ENCODE results near the gene TMC8.
A peak's percentile ranks its signal among the peaks of the same experiment; 100 is the strongest.

Gene TMC8

DNA sequence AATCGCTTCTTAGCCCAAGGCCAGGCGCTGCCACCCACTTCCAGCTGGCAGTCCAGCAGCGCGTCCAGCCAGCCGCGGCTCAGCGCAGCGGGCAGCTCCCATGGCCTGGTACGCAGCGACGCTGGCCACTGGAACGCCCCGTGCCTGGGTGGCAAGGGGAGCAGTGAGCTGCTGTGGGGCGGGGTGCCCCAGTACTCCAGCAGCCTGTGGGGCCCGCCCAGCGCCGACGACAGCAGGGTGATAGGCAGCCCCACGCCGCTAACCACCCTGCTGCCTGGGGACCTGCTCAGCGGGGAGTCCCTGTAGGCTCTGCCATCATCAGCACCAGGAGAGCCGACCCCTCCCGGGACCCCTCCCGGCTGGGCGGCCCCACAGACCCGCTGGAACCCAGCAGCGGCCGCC is 26.0 kb upstream of the TMC8 start:
- TF ChIP-seq, protein P1, sequence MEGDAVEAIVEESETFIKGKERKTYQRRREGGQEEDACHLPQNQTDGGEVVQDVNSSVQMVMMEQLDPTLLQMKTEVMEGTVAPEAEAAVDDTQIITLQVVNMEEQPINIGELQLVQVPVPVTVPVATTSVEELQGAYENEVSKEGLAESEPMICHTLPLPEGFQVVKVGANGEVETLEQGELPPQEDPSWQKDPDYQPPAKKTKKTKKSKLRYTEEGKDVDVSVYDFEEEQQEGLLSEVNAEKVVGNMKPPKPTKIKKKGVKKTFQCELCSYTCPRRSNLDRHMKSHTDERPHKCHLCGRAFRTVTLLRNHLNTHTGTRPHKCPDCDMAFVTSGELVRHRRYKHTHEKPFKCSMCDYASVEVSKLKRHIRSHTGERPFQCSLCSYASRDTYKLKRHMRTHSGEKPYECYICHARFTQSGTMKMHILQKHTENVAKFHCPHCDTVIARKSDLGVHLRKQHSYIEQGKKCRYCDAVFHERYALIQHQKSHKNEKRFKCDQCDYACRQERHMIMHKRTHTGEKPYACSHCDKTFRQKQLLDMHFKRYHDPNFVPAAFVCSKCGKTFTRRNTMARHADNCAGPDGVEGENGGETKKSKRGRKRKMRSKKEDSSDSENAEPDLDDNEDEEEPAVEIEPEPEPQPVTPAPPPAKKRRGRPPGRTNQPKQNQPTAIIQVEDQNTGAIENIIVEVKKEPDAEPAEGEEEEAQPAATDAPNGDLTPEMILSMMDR (IDR thresholded peaks at IDR 0.05; ENCODE audit: control insufficient read depth, extremely low read depth, insufficient read depth): no peak
- DNase-seq (ENCODE audit: low read depth): no peak
- H3K4me3 ChIP-seq (ENCODE audit: low read depth, low read length): no peak overlapping the region; the same call in 1 of the 2 replicates

GRCh38 chr17:78105101-78105500 is 25.5 kb upstream of the TMC8 start:
- DNase-seq (ENCODE audit: low read depth): no peak
- peak overlapping the region; percentile 23 for H3K4me3 ChIP-seq (ENCODE audit: low read depth, low read length)
- TF ChIP-seq, protein P1 (IDR thresholded peaks at IDR 0.05; ENCODE audit: control insufficient read depth, extremely low read depth, insufficient read depth): no peak

GRCh38 chr17:78105551-78105950 is 25.0 kb upstream of the TMC8 start:
- H3K4me3 ChIP-seq (ENCODE audit: low read depth, low read length): peak overlapping the region; percentile 23
- TF ChIP-seq, protein P1 (IDR thresholded peaks at IDR 0.05; ENCODE audit: control insufficient read depth, extremely low read depth, insufficient read depth): no peak
- DNase-seq (ENCODE audit: low read depth): peak; percentile 75

GRCh38 chr17:78106211-78106610 is 24.4 kb upstream of the TMC8 start:
- peak overlapping the region; percentile 23 for H3K4me3 ChIP-seq (ENCODE audit: low read depth, low read length)
- TF ChIP-seq, protein P1 (IDR thresholded peaks at IDR 0.05; ENCODE audit: control insufficient read depth, extremely low read depth, insufficient read depth): no peak
- no peak for DNase-seq (ENCODE audit: low read depth)

- TF ChIP-seq, protein P1 (IDR thresholded peaks at IDR 0.05; ENCODE audit: control insufficient read depth, extremely low read depth, insufficient read depth): no peak
- DNase-seq (ENCODE audit: low read depth): no peak
- no peak overlapping the region for H3K4me3 ChIP-seq (ENCODE audit: low read depth, low read length)
Measured at GRCh38 chr17:78107457-78107856, 23.1 kb upstream of the TMC8 start.

DNA sequence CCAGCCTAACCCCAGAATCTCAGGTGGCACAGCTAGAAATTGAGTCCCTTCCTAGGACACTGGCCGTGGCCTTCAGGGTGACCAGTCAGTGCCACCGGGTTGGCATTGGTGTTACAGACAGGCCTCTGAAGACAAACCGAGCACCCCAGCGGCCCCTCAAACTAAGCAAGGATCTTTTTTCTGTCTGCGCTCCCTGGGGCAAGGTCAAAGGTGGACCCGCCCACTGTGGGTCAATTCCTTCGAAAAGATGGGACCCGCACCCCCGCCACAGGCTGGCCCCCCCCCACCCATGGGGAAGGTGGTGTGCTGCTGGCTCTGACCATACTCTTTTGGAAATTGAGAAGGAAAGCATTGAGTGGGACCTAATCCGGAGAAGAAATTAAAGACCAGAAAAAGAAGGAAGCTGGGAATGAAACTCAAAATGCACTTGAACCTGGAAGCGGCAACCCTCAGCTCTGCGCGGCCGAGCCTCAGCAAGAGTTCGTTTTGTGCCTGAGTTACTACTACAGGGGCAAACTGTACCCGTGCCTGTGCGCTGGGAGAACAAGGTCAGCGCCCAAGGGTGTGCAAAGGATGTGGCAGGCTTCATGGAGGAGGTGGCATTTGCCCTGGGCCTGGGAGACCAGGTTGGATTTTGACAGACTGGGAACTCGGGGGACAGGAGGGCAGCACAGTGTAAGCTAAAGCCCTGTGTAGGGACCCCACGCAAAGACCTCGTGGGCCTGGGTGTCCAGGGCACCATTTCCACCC is 22.4 kb upstream of the TMC8 start:
- H3K4me3 ChIP-seq (ENCODE audit: low read depth, low read length): no peak overlapping the region
- DNase-seq (ENCODE audit: low read depth): no peak
- TF ChIP-seq, protein P1 (IDR thresholded peaks at IDR 0.05; ENCODE audit: control insufficient read depth, extremely low read depth, insufficient read depth): no peak
